ENCODE results near the gene GTF2F2. TPM values are rescaled to one million over a fixed set of nuclear protein-coding genes. Genes with fewer than 3 reads are reported as not detected.
"Not testable (repeated sequence)": the region's sequence is repeated elsewhere in the genome, so short reads cannot be mapped to it uniquely, and the experiment has no call there.

GTF2F2 gene
- total RNA-seq, 2 donors from 2014 or later, result 15.2 to 18.2 TPM

DNA sequence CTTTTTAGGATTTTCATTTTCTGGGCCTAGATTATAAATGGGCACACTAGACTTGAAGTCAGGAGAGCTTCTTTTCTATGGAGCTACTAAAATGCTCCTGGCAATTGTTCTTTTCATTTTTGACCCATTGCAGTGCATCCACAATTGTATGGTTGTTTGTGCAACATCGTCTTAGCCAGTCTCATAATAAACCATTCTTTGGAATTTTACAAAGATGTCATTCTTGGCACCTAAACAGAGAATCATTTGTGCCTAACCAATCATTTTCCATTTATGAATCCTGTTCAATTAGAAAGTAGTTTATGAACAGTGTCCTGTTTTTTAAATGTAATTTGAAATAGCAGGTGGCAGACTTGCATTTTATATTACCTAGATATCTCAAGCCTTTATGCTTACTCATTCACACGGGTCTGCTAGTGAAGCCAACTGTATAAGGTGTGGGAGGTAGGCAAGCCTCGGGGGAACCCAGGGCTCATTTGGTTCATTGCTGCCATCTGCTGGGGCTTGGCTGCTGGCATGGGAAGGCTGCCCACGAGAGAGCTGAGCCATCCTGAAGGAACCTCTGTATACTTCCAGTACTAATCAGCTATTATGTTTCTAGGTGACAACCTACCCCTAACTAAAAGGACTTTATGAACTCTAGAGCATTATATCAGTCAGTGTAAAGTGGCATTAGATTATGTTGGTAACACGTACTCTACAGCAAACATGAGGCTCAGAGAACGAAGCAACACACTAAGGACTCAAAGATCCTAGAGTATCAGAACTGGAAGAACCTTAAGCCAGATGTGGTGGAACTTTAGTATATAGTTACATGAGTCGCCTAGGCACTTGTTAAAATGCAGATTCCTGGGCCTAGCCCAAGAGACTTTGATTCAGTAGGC, 160.7 kb downstream of the GTF2F2 start:
- ATAC-seq, result peak; percentile 96 to 99
- intact Hi-C loops (cut with DNase I), result loop anchor here in 1 of 2 donors (1.0 kb wide), 1 partner anchor 235 kb away; no protein-coding TSS in a partner anchor

DNA sequence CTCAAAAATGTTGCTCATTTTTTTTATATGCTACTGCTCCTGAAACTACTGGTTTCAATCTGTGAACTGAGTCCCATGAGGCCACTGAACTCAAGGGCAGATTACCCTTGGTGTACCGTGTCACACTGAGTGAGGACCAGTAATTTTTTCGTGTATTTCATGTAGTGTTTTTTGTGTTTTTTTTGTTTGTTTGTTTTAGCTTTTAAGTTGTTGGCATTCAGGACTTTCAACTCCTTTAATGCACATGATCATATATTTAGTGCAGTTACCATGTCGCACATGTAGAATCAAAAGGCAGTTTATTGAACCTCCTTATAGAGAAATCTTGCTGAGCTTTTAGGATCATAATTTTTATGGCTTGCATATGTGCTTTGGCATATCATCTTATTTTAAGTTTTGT, 162.7 kb downstream of the GTF2F2 start:
- DNase-seq (no peak), ATAC-seq (no peak)
- intact Hi-C loops (cut with DNase I), result no loop called here

More for the DNA sequence above, 160.7 kb downstream of the GTF2F2 start:
- DNase-seq, result peak; percentile 65

DNA sequence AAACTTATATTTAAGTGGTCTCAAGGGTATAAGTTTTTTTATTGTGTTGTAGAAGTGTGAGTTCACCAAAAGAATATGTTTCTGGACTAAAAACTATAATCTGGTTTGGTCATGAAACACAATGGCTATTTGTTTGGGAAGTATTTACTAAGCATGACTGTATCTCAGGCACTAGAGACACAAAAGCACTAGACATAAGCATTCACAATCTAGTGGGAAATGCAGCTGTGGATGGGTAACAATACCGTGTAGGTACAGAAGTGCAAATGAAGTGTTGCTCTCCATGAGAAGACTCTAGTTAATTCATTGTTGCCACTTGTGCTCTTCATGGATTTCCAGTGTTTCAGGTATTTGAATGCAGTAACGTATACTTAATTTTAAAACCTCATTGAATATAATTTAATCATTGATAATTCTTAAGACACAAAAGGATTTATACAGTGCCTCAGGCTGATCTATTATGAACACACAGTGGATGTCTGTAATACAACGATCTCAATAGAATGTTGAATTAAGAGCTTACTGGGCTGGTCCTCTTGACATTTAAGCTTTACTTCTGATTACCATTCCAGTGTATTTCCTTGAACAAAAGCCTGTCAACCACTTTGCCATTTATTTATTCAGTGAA, 169.7 kb downstream of the GTF2F2 start:
- no peak for DNase-seq
- intact Hi-C loops (cut with DNase I), result no loop called here
- ATAC-seq, result no peak

DNA sequence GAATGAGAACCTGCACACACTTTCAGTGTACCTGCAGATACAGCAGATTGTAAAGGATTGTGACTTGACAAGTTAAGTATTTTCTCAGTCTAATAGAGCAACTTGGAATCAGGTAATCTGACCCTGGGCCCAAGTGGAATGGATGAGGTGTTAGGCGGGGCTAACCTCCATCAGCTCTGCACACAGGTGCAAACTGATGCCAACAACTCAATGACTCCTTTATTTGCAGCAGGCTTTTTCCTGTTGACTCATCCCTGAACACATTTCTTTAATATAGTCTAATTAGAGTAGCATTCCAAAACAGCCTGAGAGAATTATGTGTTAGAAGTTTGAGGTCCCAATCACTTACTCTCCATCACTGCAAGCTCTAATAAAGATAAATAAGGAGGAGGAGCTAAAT, 171.9 kb downstream of the GTF2F2 start:
- intact Hi-C loops (cut with DNase I), result no loop called here
- DNase-seq (no peak), ATAC-seq (no peak)

DNA sequence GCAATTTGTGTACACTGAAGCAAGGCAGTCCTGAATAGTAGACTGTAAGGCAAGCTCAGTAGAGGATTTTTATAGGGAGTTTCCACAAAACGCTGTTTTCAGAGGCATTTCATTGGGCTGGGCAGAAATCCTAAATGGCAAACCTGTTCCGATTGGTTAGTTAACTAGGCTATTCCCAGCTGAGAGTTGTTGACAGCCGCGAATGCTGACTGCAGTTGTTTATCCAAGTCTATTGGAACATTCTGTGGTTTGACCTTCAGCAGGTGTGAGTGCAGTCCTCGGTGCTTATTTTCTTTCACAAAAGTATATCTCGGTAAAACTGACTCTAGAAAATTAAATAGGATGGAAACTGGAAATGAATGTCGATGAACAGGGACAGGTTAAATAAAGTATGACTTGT, 175.2 kb downstream of the GTF2F2 start:
- intact Hi-C loops (cut with DNase I), result no loop called here
- ATAC-seq, result no peak
- DNase-seq, result no peak

DNA sequence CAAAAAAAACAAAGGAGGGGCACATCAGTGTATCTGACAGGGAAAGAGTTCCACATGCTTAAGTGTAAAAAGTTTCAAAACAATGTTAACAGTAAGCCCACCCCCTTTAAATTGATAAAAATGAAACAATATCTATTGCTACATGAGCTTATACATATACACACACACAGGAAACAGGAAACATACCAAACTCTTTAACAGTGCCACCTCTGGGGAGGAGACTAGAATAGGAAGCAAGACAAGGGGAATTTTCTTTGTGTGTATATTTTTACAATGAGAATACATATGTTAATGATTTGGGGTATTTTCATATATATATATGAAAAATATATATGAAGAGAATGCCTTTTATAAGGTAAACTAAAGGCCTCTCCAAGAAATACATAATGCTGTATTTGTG, 175.9 kb downstream of the GTF2F2 start:
- intact Hi-C loops (cut with DNase I), result no loop called here
- no peak for DNase-seq

DNA sequence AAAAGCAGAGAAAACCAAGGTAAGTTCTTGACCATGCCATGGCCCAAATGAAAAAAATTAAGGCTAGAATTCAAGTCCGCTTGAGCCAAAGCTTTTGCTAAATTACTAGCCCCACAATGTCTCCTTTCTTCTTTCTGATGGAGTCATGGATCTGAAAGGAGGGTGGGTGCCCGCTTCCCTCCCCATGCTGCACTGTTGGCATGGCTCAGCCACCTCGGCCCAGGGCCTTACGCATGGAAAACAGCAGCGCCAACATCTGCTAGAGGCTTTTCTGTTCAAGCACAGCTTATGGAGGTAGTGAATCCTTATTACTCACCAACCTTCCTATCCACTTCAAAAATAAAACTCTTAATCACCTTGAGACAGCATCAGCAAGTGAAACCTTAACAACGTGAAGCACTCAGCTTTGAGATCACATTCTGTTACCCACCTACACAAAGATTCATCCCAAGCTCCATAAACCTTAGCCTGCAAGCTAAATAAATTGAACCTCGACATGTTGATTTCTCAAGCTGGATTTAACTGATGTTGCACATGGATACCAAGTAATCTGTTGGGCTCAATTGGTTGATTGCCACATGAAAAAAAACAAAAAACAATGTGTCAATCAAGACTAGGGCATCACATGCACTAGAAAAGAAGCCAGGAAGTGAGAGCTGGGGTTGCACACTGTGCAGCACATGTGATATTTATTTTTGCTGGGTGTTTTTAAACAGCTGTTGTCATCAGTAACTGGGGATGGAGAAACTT, 177.3 kb downstream of the GTF2F2 start:
- ATAC-seq (no peak), DNase-seq (no peak)
- intact Hi-C loops (cut with DNase I), result no loop called here

More for the DNA sequence above, 175.9 kb downstream of the GTF2F2 start:
- ATAC-seq, result no peak

DNA sequence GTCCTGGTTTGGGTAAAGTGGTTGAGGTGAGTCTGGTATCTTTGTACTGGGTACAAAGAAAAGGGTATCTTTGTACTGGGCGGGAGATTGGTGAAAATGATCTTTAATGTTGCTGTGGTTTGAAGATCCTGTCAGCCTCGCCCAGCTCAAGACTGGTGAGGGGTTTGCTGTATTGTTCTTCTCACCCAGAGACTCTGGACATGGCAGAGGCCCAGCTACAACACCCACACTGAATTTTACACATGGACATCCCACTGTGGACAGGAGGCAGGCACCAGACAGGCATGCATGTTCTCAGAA, 177.8 kb downstream of the GTF2F2 start:
- intact Hi-C loops (cut with DNase I), result no loop called here
- no peak for ATAC-seq
- no peak for DNase-seq

DNA sequence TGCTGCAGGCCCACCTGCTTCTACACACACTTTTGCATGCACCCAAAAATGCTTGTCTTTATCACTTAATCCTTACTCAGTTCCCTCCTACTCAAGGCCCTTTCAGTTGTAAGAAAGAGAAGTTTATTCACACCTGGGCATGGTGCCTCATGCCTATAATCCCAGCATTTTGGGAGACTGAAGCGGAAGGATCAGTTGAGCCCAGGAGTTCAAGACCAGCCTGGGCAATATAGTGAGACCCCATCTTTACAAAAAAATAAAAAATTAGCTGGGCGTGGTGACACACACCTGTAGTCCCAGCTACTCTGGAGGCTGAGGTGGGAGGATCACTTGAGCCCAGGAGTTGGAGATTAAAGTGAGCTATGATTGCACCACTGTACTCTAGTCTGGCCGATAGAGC, 178.2 kb downstream of the GTF2F2 start:
- ATAC-seq; DNase-seq; intact Hi-C loops (cut with DNase I): not testable (repeated sequence)

DNA sequence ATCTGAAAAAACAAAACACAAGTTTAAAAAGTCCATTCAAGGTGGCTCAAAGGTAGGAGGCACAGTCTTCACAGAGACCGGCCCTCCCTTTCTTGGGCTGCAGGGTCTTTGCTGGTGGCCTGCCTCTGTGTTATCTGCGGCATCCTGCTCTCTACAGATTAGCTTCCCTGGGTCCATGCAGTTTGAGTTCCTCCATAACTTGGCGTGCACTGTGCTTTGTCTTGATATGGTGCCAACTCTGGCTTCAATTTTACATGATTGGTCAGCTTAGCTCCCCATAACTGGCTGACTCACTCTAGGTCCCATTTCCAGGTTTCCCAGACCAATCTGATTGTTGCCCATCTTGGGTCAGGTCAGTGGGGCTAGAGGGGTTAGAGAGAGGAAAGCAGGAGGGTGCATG, 178.9 kb downstream of the GTF2F2 start:
- DNase-seq (no peak), ATAC-seq (peak; percentile 38 to 45)
- intact Hi-C loops (cut with DNase I), result no loop called here

DNA sequence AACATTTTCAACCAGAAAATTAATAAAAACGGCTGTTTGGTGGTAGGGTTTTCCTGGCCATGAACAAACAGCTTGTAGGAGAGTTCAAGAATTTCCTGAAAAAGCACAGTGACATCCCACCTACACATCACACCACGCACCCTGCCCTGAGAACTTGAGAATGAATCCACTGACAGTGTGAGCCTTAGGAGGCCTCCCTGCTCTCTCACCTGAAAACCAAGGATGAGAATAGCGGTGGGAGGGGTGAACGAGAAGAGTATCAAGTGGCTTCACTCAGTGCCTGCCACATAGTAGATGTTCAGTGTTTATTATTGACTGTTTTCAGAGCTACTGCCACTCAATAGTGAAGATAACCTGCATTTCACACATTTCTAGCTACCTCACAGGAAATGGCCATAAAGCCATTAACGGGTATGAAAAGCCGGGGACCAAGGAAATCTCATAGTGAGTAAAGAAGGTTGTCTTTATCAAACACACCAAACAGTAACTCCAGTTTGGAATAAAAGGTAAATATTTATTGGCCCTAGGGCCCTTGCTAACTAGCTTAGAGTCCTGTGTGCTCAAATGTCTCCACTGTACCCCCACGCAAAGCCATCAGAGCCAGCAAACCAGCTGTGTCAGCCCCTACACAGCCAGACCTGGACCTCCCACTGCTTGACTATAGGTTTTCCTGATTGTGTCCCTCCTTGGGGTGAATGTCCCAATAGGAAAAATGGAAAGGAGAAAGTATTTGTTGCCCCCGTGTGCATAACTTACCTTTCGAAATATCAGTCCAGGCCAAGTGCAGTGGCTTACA, 180.1 kb downstream of the GTF2F2 start:
- DNase-seq (no peak), ATAC-seq (no peak)
- intact Hi-C loops (cut with DNase I), result no loop called here

DNA sequence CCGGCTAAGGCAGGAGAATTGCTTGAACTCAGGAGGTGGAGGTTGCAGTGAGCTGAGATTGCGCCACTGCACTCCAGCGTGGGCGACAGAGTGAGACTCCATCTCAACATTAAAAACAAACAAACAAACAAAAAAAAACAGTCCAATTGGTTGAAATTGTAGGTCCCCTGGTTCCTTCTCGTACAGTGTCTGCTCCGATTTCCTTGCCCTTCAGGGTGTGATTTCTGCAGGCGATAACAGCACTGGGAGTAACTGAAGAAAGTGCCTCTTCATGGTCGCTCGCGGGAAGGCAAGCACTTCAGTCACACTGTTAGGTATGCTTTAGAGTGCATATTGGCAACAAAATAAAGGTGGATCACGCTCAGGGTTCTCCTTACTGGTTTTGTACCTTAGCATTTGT, 181.0 kb downstream of the GTF2F2 start:
- no peak for DNase-seq
- no peak for ATAC-seq
- intact Hi-C loops (cut with DNase I), result no loop called here

DNA sequence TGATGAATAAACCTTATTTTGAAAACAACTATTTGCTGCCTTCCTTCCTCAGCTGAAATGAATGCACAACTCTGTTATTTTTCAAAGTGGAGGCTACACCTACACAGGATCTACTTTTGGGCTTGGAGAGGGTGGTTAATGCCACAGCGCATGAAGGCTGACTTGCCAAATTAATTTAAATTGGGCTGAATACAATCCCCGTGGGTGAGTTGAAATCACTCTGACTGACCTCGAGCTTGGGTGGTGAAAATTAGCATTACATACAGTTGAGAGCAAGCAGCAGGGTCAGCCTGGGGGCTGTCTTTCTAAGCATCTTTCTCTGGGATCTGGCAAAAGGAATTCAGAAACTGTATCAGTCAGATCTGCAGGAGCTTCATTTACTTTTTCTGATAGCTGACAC, 182.2 kb downstream of the GTF2F2 start:
- ATAC-seq (no peak), DNase-seq (no peak)
- intact Hi-C loops (cut with DNase I), result no loop called here

DNA sequence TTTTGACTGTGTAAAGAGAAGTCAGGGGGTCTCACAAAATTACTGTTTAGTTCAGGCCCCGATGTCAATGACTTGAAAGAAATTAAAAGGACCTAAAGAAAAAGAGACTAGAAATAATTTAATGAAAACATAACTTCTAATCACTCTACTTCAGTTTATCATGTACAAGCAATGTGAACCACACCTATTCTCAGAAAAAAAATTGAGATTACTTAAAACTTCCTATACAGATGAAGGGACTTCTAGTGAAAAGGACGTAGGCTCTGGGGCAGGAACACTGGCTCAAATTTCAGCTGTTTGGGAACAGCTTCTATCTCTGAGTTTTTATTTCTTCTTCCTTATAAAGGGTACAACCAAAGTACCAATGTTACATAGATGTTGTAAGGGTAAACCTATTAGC, 182.7 kb downstream of the GTF2F2 start:
- intact Hi-C loops (cut with DNase I), result no loop called here
- ATAC-seq (no peak), DNase-seq (no peak)

DNA sequence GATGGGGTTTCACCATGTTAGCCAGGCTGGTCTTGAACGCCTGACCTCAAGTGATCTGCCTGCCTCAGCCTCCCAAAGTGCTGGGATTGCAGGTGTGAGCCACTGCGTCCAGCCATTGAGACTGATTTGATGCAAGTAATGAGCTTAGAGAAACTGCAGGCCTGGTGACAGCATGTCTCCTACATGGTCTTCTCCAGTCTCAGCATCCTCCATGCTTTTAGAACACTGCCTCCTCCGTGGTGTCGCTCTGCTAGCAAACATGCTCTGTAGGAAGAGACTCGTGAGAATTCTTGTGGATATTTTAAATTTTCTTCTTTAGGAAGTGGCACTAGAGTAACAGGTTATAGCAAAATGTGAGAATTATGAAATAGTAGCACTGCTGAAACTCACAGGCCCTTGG, 183.6 kb downstream of the GTF2F2 start:
- DNase-seq (no peak), ATAC-seq (no peak)
- intact Hi-C loops (cut with DNase I), result no loop called here

DNA sequence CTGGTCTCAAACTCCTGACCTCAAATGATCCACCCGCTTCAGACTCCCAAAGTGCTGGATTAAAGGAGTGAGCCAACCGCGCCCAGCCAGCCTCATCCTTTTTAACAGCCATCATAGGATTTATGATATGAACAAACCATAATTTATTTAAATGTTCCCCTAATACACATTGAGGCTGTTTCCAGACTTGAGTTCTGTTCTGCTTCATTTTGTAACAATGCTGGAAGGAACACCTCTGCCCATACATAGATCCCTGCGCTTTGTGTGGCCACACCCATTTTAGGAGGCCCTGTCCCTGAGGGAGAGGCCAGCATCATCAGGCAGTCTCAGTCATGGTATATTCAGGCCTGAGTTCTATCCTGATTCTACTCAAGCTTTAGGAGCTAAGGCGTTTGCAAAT, 184.8 kb downstream of the GTF2F2 start:
- intact Hi-C loops (cut with DNase I), result loop anchor here in 1 of 2 donors (5.0 kb wide), 1 partner anchor 258 kb away; no protein-coding TSS in a partner anchor
- ATAC-seq, result no peak
- no peak for DNase-seq

DNA sequence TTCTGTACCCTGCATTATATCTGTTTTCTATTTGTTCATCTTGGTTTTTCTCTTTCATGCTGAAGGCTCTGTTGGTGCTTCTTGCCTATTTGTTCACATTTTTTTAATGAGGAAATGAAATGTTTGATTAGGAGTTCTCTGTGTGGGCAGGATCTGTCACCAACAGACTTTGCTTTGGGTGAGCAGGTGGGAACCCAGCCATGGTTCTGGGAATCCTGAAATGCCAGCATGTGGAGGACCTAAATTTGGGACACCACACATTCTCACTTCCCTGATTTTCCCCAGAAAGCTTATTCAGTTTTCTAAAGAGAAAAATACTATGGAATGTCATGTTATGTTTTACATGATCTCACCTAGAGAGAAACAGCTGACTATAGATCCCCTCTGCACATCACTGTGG, 186.7 kb downstream of the GTF2F2 start:
- no peak for DNase-seq
- intact Hi-C loops (cut with DNase I), result loop anchor here in 1 of 2 donors (5.0 kb wide), 1 partner anchor 260 kb away; no protein-coding TSS in a partner anchor
- no peak for ATAC-seq

DNA sequence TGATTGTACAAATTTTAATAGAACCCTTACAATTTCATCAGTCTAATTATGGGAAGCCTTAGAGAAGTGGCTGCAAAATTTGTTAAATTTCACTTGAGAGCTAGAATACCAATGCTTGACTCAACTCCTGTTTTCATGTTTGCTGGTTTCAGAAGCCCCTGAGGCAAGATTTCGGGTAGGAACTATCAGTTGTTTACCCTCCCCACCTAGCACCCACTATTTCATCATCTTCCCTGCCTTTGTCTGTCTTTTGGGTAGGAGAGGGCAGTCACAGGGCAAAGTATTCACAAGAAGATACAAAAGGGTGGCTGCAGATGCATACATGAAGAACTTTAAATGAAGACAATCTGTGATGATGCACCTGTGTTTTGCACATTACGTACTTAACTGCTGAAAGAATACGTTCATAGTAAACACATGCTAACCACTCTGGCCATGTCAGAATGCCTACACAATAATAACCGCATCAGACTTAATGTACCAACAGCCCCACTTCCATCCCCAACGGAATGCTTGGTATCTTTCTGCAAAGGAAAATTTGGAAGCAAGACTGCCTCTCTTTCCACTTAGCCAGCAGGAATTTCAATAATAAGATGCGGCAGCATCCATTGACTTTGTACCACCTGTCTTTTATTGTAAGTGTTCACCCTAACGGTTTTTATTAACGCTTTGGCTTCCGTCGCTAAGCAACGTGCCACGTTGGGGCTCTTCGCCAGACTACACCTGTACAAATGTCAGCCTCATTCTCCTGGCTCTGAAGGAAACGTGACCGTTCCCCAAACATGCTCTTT, 190.2 kb downstream of the GTF2F2 start:
- no peak for DNase-seq
- ATAC-seq, result no peak
- intact Hi-C loops (cut with DNase I), result no loop called here

DNA sequence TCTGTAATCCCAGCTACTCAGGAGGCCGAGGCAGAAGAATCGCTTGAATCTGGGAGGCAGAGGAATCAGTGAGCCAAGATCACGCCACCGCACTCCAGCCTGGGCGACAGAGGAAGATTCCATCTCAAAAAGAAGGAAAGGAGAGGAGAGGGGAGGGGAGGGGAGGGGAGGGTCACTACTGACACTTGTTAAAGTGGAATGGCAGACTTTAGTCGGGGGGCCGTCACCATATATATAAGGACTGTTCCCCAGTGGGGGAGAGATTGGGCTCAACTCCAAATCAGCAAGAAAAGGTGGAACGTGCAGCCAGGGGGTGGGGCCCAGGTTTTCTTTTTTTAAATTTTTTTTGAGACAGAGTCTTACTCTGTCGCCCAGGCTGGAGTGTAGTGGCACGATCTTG, 194.5 kb downstream of the GTF2F2 start:
- no peak for ATAC-seq
- no peak for DNase-seq
- intact Hi-C loops (cut with DNase I), result no loop called here
